OCI-LY3 (cell line): ENCODE results near the gene BRMS1L.
A peak's percentile ranks its signal among the peaks of the same experiment; 100 is the strongest.

Source experiments
- H2AFZ ChIP-seq: fragments of 200-600, 300-600 bp; shearing (Covaris generic); 2 replicates; pipeline ENCODE4 v1.6.0; 2014; ENCODE audit warnings: antibody characterized with exemption, low read depth, low read length
- H3K27ac ChIP-seq: fragments of 200-600, 300-600 bp; sonication (generic); 2 replicates; pipeline ENCODE4 v1.5.1; 2014; ENCODE audit warnings: mild to moderate bottlenecking, low read length, moderate library complexity, mixed read lengths
- H3K27me3 ChIP-seq: fragments of 200-600, 300-600 bp; sonication (generic); 2 replicates; pipeline ENCODE4 v1.6.1; 2014; ENCODE audit warnings: low read depth, low read length, mixed read lengths
- H3K36me3 ChIP-seq: fragments of 200-600, 300-600 bp; sonication (generic); replicated peaks from 2 replicates; pipeline ENCODE3; 2014; ENCODE audit warnings: low read depth, low read length, mixed read lengths
- H3K4me1 ChIP-seq: fragments of 300-600, 200-600 bp; sonication (generic); 2 replicates; pipeline ENCODE4 v1.6.1; 2014; ENCODE audit warnings: low read length, mixed read lengths
- H3K4me2 ChIP-seq: fragments of 200-600, 300-600 bp; sonication (generic); 2 replicates; pipeline ENCODE4 v1.6.1; 2014; ENCODE audit warnings: low read length, mixed read lengths
- H3K4me3 ChIP-seq: fragments of 300-600, 200-600 bp; sonication (generic); 2 replicates; pipeline ENCODE4 v1.5.1; 2014; ENCODE audit warnings: antibody characterized with exemption, mild to moderate bottlenecking, low read length, moderate library complexity
- H3K79me2 ChIP-seq: fragments of 300-600, 200-600 bp; shearing (Covaris generic); 2 replicates; pipeline ENCODE4 v1.6.1; 2014; ENCODE audit warnings: mild to moderate bottlenecking, low read length, mixed read lengths
- H3K9ac ChIP-seq: fragments of 300-600, 200-600 bp; shearing (Covaris generic); 2 replicates; pipeline ENCODE4 v1.6.0; 2014; ENCODE audit warnings: mild to moderate bottlenecking, low read length, moderate library complexity
- H3K9me3 ChIP-seq: fragments of 200-600, 300-600 bp; shearing (Covaris generic); 2 replicates; pipeline ENCODE4 v1.6.1; 2014; ENCODE audit warnings: low read length, mixed read lengths; ENCODE audit not compliant: insufficient read depth
- H4K20me1 ChIP-seq: fragments of 200-600, 300-600 bp; sonication (generic); 2 replicates; pipeline ENCODE4 v1.6.1; 2016; ENCODE audit warnings: low read length, mixed read lengths; ENCODE audit not compliant: insufficient read depth
- CTCF ChIP-seq: fragments of 200-600, 300-600 bp; sonication (generic); IDR thresholded peaks from 2 replicates; pipeline ENCODE4 v1.5.1; 2014; ENCODE audit warnings: antibody characterized with exemption, low read length, low read depth
- EZH2phosphoT487 ChIP-seq: fragments of 200-600 bp; shearing (Covaris generic); IDR thresholded peaks from 2 replicates; pipeline ENCODE4 v1.6.1; 2018; ENCODE audit warnings: antibody characterized with exemption, mixed run types, low read depth

The BRMS1L gene

GRCh38 chr14:35806006-35806907 lies 19.9 kb upstream of the BRMS1L start:
- H4K20me1 ChIP-seq: no peaks in the 10 kb centered on the region
- H3K27ac ChIP-seq: no peak overlapping the region
- H3K4me1 ChIP-seq: peaks cover 9% of the 10 kb centered on the region
- TF ChIP-seq EZH2phosphoT487: no peak
- TF ChIP-seq CTCF: no peak
- H3K9me3 ChIP-seq: no peaks in the 10 kb centered on the region
- no peak overlapping the region for H3K4me2 ChIP-seq
- no peak overlapping the region for H3K4me3 ChIP-seq
- peaks cover 40% of the 10 kb centered on the region for H3K79me2 ChIP-seq
- H3K36me3 ChIP-seq: no peaks in the 10 kb centered on the region
- H3K27me3 ChIP-seq: no peaks in the 10 kb centered on the region
- H3K9ac ChIP-seq: no peak overlapping the region
- no peak overlapping the region for H2AFZ ChIP-seq

- no peaks in the 10 kb centered on the region for H4K20me1 ChIP-seq
- peaks cover 9% of the 10 kb centered on the region for H3K4me1 ChIP-seq
- TF ChIP-seq EZH2phosphoT487 (no peak), CTCF (no peak)
- no peak overlapping the region for H2AFZ ChIP-seq
- peak overlapping the region; percentile 92 for H3K4me3 ChIP-seq
- no peaks in the 10 kb centered on the region for H3K9me3 ChIP-seq
- no peaks in the 10 kb centered on the region for H3K36me3 ChIP-seq
- no peak overlapping the region for H3K27ac ChIP-seq
- peak overlapping the region; percentile 83 for H3K4me2 ChIP-seq
- no peak overlapping the region; the same call in 1 of the 2 replicates for H3K9ac ChIP-seq
- H3K79me2 ChIP-seq: peaks cover 40% of the 10 kb centered on the region
- H3K27me3 ChIP-seq: no peaks in the 10 kb centered on the region
Measured at GRCh38 chr14:35807131-35807961, 18.8 kb upstream of the BRMS1L start.

GRCh38 chr14:35808076-35808637 lies 18.0 kb upstream of the BRMS1L start:
- no peaks in the 10 kb centered on the region for H3K36me3 ChIP-seq
- H3K4me2 ChIP-seq: peak overlapping the region; percentile 83
- H3K4me1 ChIP-seq: peaks cover 9% of the 10 kb centered on the region
- H3K79me2 ChIP-seq: peaks cover 34% of the 10 kb centered on the region
- peak overlapping the region; percentile 67 for H2AFZ ChIP-seq
- H3K4me3 ChIP-seq: peak overlapping the region; percentile 92
- H3K27ac ChIP-seq: peak overlapping the region; percentile 81
- no peaks in the 10 kb centered on the region for H3K27me3 ChIP-seq
- H4K20me1 ChIP-seq: no peaks in the 10 kb centered on the region
- H3K9ac ChIP-seq: peak overlapping the region; percentile 76
- H3K9me3 ChIP-seq: no peaks in the 10 kb centered on the region
- TF ChIP-seq CTCF (no peak), EZH2phosphoT487 (no peak)
